ENCODE data around the gene SAMD11.

SAMD11 gene

DNA sequence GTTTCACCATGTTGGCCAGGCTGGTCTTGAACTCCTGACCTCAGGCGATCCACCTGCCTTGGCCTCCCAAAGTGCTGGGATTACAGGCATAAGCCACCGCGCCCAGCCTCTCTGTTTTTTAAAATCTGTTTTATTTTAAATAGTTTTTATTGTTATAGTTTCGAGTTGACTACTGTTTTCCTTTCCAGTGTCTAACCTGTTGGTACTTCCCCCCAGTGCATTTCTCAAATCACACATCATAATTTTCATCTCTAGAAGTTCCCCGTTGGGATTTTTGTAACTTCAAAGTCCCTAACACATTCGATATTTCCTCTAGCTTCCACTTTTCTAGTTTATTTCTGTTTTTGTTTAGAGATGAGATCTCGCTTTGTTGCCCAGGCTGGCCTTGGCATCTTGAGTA, 68.6 kb downstream of the SAMD11 start:
- no peak for DNase-seq (ENCODE audit: insufficient read length)
- peak; percentile 67 for FAIRE-seq
- TF ChIP-seq POLR2A (IDR thresholded peaks at IDR 0.05; ENCODE audit: low read depth, low read length) (no peak), TAF1 (IDR thresholded peaks at IDR 0.05; ENCODE audit: borderline replicate concordance, low read depth, low read length) (no peak), POLR2AphosphoS5 (IDR thresholded peaks at IDR 0.05; ENCODE audit: low read depth, low read length) (no peak)

DNA sequence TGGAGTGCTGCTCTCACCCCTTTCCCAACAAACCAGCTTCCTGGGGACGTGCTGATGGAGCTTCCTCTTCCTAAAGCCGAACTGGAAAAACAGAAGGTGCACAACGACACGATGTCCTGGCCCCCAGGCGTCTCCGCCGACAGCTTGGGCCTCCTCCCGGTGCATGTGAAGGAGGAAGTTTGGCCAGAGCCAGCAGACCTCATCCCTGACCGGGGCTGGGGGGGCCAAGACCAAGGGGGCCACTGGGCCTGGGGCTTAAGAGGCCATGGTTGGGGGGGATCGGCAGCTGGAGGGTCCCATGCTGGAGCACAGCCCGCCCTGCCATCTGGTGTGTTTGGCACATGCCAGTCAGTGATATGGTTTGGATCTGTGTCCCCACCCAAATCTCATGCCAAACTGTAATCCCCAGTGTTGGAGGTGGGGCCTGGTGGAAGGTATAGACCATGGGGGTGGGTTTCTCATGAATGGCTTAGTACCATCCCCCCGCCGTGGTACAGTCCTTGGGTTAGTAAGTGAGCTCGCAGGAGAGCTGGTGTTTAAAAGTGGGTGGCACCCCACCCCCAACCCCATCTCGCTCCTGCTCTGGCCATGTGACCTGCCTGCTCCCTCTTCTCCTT, 69.8 kb downstream of the SAMD11 start:
- TF ChIP-seq TAF1 (IDR thresholded peaks at IDR 0.05; ENCODE audit: borderline replicate concordance, low read depth, low read length), result no peak
- TF ChIP-seq POLR2A (IDR thresholded peaks at IDR 0.05; ENCODE audit: low read depth, low read length), result no peak
- TF ChIP-seq POLR2AphosphoS5 (IDR thresholded peaks at IDR 0.05; ENCODE audit: low read depth, low read length), result no peak
- no peak for FAIRE-seq

More for the DNA sequence above, 69.8 kb downstream of the SAMD11 start:
- no peak for DNase-seq (ENCODE audit: insufficient read length)
